ENCODE measurements around the gene DMD. TPM values are rescaled to one million over a fixed set of nuclear protein-coding genes. Genes with fewer than 3 reads are reported as not detected.
A peak's percentile ranks its signal among the peaks of the same experiment; 100 is the strongest.

DMD gene
- total RNA-seq, 6 experiments from 2014 or later, result 18.7 to 43.4 (median 32.9) TPM

GRCh38 chrX:31838617-31839016, 1372.7 kb downstream of the DMD start:
- DNase-seq (no peak), ATAC-seq (peak in 3 of 4 donors; percentile 42 to 62 (median 44))
- H3K9me3 ChIP-seq, result no peaks in the 10 kb centered on the region
- H3K36me3 ChIP-seq, result no peaks in the 10 kb centered on the region
- no peak for TF ChIP-seq POLR2A (IDR thresholded peaks at IDR 0.05)
- no peak for TF ChIP-seq CTCF (IDR thresholded peaks at IDR 0.05)
- H3K27ac ChIP-seq, result no peak overlapping the region
- H3K27me3 ChIP-seq, result no peaks in the 10 kb centered on the region
- peaks cover 0 to 6% (median 0%) of the 10 kb centered on the region in 4 donors for H3K4me1 ChIP-seq
- H3K4me3 ChIP-seq, result no peak overlapping the region
- 29% methylated on average over 4 of the region's 4 CpGs for WGBS (ENCODE audit: insufficient coverage, low coverage, low lambda C conversion rate, missing lambda C conversion rate)
- intact Hi-C loops (cut with DNase I), result no loop called here

GRCh38 chrX:31837445-31838049, 1373.8 kb downstream of the DMD start:
- peaks cover 0 to 6% (median 0%) of the 10 kb centered on the region in 4 donors for H3K4me1 ChIP-seq
- WGBS (ENCODE audit: insufficient coverage, low coverage, low lambda C conversion rate, missing lambda C conversion rate), result 33% methylated on average over 6 of the region's 6 CpGs
- H3K36me3 ChIP-seq, result no peaks in the 10 kb centered on the region
- no peaks in the 10 kb centered on the region for H3K27me3 ChIP-seq
- H3K4me3 ChIP-seq, result no peak overlapping the region
- intact Hi-C loops (cut with DNase I), result no loop called here
- DNase-seq (peak in 1 of 3 donors; percentile 17), ATAC-seq (peak; percentile 60 to 80 (median 62))
- no peaks in the 10 kb centered on the region for H3K9me3 ChIP-seq
- H3K27ac ChIP-seq, result peak overlapping the region in 1 of 3 donors; percentile 7
- no peak for TF ChIP-seq CTCF (IDR thresholded peaks at IDR 0.05)
- TF ChIP-seq POLR2A (IDR thresholded peaks at IDR 0.05), result no peak

GRCh38 chrX:31836479-31836878, 1374.9 kb downstream of the DMD start:
- ATAC-seq, result peak in 2 of 4 donors; percentile 54 to 57
- intact Hi-C loops (cut with DNase I), result no loop called here
- Histone ChIP-seq H3K36me3 (no peaks in the 10 kb centered on the region), H3K27ac (no peak overlapping the region), H3K4me3 (no peak overlapping the region), H3K4me1 (peaks cover 0 to 6% (median 0%) of the 10 kb centered on the region in 4 donors), H3K9me3 (no peaks in the 10 kb centered on the region), H3K27me3 (no peaks in the 10 kb centered on the region)
- TF ChIP-seq POLR2A (IDR thresholded peaks at IDR 0.05) (no peak), CTCF (IDR thresholded peaks at IDR 0.05) (no peak)
- DNase-seq, result no peak
- WGBS (ENCODE audit: insufficient coverage, low coverage, low lambda C conversion rate, missing lambda C conversion rate), result 31% methylated on average over 3 of the region's 3 CpGs

- H3K9me3 ChIP-seq, result no peaks in the 10 kb centered on the region
- TF ChIP-seq POLR2A (IDR thresholded peaks at IDR 0.05) (no peak), CTCF (IDR thresholded peaks at IDR 0.05) (no peak)
- WGBS (ENCODE audit: insufficient coverage, low coverage, low lambda C conversion rate, missing lambda C conversion rate), result 21% methylated on average over 1 of the region's 1 CpG
- DNase-seq (no peak), ATAC-seq (peak in 1 of 4 donors; percentile 67)
- no peak overlapping the region for H3K4me3 ChIP-seq
- intact Hi-C loops (cut with DNase I), result no loop called here
- no peak overlapping the region for H3K27ac ChIP-seq
- no peaks in the 10 kb centered on the region for H3K27me3 ChIP-seq
- H3K4me1 ChIP-seq, result peaks cover 0 to 6% (median 0%) of the 10 kb centered on the region in 4 donors
- H3K36me3 ChIP-seq, result no peaks in the 10 kb centered on the region
These were observed 1379.1 kb downstream of the DMD start for GRCh38 chrX:31832263-31832662.
